Stimulated activated CD4-positive, alpha-beta T cell treated with anti-CD3 and anti-CD28 coated beads, Interleukin-2, amount 100 ng/mL, for 4 hours (primary cell): ENCODE data around the gene C11orf91.
"Not testable (repeated sequence)": the region's sequence is repeated elsewhere in the genome, so short reads cannot be mapped to it uniquely, and the experiment has no call there.

Experiments used
- DNase-seq: peaks from one replicate; pipeline ENCODE4 v3.0.0-alpha.2; 2020; ENCODE audit warnings: low read depth

Gene C11orf91

DNA sequence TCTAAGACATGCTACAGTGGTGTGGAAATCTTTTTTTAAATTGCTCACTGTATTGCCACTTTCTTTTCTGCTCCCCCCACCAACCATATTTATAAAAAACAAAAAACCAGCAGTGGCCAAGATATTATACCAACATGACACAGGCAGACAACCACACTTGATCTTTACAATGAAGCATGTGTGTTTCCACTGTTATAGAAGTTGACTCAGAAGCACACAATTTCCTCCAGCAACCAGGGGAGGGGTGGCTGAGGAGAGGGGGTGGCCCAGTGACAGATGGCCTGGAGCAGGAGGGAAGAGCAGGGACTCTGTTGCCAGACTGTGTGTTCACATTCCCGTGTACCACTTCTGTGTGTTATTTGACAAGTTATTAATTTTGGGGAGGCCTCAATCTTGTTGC lies 20.8 kb upstream of the C11orf91 start:
- DNase-seq, result no peak

DNA sequence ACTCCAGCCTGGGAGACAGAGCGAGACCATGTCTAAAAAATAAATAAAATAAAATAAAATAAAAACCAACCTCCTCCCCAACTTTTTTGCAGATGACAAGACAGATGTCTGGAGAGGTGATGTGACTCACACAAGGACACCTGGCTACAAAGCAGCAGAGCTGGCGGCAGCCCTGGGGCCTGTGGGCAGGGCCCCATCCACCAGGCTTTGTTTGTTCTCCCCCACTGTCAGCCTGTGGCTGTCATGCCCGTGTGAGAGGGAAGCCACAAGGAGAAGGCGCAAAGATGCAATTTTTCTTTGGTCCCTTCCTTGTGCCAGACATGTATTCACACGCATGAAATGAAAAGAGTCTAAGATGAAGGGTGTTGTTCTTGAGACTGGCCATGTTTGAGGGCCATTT lies 19.0 kb upstream of the C11orf91 start:
- DNase-seq, result no peak

DNA sequence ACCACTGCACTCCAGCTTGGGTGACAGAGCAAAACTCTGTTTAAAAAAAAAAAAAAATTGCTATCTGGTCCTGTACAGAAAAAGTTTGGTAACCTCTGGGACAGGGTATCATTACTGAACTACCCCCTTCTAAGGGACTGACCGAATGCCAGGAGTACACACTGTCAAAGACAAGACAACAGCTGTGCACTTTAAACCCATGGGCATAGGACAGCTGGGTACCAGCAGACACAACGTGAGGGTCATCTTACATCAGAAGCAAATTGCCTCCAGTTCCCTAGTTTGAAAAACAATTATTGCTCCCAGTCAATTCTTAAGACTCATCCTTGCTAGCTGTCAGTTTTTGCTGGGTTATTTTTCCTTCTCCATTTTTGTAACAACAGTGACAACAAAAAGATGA lies 17.8 kb upstream of the C11orf91 start:
- DNase-seq, result no peak

DNA sequence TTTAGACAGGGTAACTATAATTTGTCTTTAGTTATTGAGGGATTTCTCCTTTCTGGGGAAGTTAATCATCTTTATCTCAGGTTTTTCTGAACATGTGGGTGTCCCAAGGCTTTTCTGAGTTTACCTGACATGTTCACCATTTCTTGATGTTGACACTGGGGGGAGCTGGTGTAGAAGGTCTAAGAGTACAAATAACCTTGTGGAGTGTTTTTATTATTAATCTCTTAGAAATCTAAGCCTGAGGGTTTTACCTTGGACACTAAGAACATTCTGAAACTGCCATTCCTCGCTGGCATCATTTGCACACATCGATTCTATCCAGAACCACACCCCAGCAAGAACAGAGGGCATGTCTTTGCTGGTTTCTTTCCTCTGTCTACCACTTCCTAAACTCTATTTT lies 15.6 kb upstream of the C11orf91 start:
- DNase-seq, result no peak

DNA sequence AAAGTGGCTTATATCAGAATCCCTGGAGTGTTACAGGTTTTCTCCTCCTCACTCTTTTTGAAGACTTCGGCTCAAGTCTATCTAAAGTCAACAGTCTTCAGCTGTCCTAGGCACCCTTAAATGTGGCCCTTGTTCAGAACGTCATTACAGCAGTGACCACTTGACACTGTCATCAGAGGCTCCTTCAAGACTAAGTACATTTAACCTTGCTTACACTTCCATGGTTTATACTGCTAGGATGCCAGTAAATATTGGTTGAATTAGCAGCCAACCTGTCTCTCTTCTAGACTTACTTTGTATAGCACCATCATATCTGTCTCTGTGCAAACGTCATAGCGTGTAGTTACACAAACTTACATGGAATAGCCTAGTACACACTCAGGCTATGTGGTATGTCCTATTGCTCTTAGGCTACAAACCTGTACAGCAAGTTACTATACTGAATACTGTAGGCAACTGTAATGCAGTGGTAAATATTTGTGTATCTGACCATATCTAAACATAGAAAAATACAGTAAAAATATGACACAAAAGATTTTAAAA lies 13.3 kb upstream of the C11orf91 start:
- DNase-seq, result no peak

DNA sequence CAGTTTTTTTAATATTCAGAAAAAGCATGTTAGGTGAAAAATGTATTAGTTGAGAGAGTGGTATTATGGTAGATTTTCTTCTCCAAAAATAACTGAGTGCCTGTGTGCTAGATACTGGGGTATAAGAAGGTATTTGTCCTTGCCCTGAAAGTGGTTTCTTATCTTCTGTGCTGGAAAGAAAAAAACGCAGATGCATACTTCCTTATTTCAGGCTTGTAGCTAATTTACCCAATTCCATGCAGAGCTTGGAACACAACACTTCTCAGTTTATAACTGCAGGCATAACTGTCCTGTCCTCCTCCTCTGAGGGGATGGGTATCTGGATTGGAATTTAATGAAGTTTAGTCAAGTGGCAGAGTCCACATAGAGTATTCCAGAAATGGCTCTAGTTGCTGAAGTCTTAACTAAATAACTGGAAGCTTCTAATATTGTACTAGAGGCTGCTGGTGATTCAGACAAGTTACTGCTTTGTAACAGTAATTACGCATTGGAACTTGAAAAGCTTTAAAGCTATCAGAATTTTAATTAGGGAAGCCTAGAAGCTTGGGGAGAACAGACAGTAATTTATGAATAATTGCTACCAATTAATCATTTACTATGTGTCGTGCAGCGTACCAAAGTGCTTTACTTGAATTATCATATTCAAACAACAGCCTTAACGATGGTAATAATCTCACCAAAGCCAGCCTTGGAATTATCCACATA lies 12.7 kb upstream of the C11orf91 start:
- no peak for DNase-seq

DNA sequence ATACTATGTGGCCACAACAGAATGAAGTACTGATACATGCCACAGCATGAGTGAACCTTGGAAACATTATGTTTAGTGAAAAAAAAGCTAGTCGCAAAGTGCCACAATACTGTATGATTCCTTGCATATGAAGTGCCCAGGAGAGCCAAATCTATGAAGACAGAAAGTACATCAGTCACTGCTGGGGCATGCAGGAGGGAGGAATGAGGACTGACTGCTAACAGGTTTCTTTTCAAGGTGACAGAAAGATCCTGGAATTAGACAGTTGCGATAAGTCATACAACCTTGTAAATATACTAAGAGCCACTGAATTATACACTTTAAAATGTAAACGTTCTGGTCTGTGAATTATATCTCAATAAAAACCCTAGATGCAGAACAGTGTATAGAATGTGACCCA lies 11.8 kb upstream of the C11orf91 start:
- DNase-seq, result no peak

DNA sequence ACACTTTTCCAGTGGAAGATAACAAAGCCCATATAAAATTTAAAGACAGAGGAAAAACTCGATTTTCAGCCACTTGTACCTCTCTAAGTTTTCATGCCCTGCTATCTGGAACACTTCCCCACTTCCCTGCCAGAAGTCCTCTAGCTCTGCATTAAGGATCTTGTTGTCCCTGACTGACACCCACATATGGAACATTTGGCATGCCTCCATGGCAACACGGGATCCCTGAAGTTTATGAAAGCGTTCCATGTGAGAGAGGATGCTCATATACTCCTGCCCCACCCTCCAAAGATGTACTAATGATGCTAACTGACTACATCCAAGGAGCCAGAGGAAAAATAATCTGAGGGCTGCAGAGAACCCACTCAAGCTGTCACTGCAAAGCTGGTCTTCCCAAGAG lies 8.8 kb upstream of the C11orf91 start:
- no peak for DNase-seq

DNA sequence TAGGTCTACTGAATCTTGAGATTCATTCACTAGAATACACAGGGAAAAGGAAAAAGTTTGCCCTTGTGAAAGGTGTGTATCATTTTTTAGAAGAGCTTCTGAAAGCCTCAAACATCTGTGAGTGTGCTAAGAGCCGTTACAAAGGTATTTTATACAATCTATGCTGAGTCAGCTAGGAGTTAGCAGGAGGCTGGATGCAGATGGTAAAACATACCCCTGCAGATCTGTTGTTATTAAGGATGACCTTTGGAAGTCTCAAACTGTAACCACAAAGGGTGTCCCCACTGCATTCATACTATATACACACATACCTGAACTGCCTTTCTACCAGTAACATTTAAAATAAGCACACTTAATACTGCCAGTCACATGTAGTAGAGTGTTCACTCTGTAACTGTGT lies 8.4 kb upstream of the C11orf91 start:
- DNase-seq, result no peak

DNA sequence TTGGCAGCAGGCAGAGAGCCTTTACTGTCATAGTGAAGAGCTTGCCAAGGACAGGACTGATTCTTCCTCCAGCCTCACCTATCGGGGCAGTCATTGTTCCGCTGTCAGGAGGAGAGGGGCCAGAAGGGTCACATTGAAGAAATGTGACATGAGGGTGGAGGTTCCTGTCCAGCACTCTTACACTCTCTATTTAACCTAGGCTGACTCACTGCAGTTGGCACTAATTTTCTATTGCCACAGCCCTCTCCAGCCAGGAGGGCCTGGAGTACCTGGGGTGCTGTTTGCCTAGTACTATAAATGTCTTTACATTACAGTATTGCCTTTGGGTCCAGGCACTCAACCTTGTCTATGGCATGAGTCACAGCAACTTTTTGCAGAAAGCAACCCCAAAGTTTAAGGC lies 7.2 kb upstream of the C11orf91 start:
- DNase-seq, result not testable (repeated sequence)

DNA sequence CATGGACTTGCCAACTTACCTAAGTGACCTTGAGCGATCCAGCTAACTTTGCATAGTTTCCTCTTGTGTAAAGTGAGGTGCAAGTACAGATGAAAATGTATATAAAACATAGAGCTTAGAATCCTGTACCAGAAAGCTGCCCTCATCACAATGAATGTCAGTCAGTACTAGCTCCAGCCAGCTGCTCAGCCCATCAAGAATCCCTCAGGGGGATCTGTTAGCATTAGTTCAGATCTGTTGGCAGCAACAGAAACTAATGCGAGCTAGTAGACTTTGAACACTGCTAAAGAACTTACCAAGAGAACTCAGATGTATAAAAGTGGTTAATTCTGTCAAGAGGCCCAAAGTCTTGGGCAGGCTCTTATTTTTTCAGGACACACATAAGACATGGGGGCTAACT lies 6.3 kb upstream of the C11orf91 start:
- no peak for DNase-seq

DNA sequence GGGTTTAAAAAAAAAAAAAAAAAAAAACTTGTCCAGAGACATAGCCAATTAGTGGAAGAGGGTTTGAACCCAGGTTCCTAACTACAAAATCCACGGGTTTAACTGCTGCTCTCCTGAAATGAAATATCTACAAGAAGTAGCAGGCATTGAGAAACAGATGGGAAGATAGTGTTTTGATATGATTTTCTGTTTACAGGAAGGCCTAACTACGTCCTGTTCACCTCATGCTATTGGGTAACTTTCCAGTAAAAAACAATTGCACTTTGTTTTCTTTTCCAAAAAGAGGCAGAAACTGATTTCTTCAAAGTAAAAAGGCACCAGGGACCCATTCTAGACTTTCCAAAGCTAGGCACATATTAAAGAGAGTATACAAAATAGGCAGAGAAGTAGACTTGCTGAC lies 5.9 kb upstream of the C11orf91 start:
- no peak for DNase-seq

DNA sequence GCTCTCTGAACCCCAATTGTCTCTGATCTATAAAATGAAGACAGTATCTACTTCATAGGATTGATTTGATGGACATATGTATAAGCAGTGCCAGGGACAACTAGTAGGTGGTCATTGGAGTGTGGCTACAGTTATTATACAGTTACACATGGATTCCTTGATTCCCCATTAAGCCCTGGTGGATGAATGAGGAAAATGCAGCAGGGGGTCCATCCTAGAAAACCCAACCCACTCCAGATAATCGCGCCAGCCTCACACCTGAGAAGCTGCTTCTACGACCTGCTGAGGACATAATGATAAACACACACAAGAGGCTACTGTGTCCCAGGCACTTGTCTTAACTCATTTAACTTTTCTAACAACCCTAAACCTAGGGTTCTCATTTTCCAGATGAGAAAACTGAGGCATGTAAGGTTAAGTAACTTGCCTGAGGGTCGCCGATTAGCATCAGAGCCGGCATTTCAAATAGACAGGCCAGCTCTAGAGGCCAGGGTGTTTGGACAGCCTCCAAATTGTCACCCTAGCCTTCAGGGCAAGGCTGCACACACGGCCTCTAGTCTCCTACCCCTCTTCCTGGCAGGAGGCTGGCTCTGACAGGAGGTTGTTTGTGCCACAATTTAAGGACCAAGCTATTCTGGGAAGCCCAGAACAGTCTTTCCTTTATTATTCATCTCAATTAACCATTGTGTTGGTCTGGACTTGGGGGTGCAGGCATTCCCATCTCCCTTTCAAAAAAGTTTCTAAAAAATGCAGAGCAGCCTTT lies 3.8 kb upstream of the C11orf91 start:
- no peak for DNase-seq

DNA sequence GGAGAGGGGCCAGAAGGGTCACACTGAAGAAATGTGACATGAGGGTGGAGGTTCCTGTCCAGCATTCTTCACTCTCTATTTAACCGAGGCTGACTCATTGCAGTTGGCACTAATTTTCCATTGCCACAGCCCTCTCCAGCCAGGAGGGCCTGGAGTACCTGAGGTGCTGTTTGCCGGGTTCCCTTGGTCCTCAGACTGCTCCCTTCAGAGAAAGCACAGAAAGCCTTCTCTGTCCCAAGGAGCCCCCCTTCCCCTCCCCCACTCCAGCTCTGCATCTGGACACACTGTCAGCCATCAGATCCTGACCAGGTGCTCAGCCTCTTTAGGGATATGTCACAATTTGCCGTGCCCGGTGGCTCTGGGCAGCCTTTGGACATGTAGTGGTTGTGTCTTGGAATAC lies 3.2 kb upstream of the C11orf91 start:
- no peak for DNase-seq

DNA sequence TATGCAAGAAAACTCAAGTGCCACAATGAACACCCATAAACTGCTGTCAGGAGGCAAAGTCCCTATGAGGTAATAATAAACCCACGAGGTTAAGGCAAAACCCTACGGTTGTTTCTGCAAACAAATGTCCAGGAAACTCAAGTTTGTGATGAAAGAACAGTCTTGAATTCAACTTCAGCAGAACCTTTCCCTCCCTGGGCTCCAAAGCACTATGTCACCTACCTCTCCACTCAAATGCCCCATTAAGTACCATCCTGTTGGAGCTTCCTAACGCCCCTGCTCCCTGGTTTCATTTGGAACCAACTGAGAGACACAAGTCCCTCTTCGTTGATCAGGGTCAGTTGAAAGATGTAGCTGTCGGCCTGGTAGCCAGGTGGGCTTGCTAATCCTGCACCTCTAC lies 2.6 kb upstream of the C11orf91 start:
- no peak for DNase-seq

DNA sequence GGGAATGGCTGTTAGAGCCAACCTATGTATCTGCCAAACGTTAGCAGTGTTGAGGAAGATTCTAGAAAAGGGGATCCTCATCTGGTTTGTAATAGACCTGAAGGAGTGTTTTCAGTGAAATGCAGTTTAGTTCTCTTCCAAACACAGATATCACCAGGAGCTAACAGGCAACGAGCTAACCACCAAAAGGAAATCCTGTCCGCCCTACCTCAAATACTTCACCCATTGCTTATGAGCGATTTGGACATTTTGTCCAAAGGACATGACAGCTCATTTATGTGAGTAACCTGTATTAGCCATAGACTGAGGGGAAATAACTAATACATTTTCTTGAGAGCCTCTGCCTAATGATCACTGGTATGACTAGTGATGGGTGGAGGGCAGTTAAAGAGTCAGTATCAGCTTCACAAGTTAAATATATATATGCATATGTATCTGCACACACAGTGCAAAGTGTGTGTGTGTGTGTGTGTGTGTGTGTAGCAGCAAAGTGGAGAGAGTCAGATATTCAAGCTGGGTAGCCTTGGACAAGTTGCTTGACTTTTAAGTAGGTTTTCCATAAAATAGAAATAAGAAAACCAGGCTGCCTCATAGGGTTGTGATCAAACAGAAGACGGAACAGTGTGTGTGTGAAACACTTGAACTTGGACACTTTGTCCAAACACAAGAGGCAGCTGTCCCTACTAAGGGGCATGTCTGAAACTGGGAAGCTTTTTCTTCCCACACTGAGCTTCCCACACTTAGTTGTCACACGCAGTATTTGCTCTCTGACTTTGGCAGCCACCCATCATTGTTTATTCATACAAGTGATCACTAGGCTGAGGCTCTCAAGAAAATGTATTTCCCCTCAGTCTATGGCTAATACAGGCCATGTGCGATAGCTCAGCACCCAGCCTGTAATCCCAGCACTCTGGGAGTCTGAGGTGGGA lies 940 bp upstream of the C11orf91 start:
- DNase-seq, result no peak

DNA sequence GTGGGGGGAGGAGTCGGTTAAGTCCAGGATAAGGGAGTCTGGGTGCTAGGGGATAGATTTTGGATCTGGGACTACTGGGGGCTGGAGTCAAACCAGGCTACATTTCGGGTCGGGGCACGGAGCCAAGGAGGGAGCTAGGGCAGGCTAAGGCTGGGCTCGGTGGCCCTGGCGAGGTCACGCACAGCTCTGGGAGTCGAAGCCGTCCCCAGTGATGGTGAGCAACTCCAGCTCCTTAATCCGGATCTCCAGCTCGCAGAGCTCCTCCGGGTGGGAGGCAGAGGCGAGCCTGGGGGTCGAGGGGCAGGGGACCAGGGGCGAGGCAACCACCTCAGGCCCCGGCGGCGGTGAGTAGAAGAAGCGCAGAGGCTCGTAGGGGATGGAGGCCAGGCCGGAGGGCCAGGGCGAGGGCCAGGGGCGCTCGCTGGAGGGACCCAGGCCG lies 544 bp downstream of the C11orf91 start:
- DNase-seq, result no peak

DNA sequence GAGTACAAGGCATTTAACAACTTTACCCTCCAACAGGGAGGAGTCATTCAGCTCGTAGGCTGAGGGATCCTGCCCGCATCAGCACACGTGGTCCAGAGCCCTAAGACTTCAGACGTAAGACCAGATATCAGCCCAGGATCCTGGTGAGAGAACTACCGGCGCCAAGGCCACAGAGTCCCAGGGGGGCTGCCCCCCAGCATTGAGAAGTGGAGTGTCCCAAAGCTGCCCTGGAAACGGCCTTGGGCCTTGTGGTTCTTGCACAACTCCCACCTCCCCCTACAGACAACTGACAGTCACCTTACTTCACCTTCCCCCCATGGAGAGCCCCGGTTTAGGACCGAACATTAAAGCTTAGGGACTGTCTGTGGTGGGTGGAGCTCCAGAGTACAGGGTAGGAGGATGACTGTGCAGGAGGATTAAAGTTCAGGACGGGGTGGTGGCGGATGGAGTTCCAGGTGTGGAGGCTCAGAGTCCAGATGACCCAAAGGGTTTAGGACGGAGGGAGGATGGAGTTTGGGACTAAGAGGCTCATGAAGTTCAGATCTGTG lies 1.0 kb downstream of the C11orf91 start:
- no peak for DNase-seq

DNA sequence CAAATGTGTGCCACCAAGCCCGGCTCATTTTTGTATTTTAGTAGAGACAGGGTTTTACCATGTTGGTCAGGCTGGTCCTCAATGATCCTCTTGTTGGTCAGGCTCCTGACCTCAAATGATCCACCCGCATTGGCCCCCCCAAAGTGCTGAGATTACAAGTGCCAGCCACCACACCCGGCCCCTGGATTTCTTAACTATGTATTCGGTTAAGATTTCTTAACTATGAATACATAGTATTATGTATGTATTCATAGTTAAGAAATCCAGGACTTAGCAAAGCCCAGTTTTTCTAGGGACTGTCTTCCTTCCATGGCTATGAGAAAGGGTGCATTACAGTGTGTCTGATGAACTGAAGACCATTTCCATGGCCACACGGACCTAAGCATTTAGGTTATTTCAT lies 1.7 kb downstream of the C11orf91 start:
- no peak for DNase-seq

DNA sequence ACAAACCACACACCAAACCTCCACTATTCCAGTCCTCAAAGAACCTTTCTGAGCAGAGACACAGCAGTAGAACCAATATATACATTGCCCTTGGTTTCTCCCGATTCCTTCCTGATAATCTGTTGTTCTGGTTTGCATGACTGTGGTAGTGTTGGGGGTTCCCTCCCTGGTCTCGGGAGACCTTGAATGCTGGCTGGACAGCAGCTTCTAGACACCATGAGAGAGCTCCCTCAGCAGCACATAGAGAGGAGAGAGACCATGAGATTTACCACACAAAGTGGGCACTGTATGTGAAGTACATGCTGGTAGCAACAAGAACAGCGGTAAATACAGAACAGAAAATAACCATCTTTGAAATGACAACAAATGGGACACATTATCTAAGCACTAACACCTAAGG lies 2.6 kb downstream of the C11orf91 start:
- DNase-seq, result no peak

DNA sequence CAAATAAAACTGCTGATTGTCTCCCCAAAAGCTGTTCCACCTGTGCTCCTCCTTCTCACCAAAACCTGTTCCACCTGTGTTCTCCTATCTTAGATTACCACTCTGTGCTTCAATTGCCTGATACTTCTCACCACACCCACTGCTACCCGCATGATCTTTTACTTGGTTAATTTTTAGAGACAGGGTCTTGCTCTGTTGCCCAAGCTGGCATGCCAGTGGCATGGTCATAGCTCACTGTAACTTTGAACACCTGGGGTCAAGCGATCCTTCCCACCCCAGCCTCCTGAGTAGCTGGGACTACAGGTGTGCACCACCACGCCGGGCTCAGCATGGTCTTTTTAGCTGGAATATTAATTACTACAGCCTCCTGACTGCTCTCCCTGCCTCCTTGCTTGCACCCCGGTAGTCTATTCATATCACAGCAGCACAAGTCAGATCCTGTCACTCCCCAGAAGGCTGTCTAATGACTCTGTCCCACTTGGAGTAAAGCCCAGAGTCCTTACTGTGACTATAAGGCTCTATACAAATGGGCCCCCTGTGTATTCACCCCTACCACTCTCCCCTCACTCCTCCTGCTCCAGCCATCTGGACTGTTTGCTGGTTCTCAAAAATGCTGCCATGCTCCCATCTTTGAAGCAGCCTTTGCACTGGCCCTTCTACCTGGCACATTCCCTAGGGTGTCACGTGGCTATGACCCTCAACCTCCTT lies 3.5 kb downstream of the C11orf91 start:
- DNase-seq, result no peak

DNA sequence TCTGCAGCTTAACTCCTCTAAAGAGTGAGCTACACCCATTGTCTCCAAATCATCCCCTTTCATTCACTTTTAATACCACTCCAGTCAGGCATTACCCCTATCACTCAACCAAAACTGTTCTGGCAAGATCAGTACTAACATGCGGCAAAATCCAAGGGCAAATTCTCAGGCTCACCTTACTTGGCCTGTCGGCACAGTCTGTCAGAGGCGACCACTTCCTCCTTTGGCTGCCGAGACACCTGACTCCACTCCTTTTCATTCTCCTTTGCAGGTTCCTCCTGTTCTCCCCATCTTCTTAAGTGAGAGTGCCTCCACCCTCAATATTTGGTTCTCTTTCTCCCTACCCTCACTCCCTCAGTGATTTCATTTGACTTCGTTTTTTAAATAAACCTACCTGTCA lies 4.2 kb downstream of the C11orf91 start:
- no peak for DNase-seq
